ENCODE data around the gene TCAIM. TPM values are rescaled to one million over a fixed set of nuclear protein-coding genes. Genes with fewer than 3 reads are reported as not detected.

TCAIM gene
- total RNA-seq, 3 donors from 2014 or later = 19.7 to 25.2 (median 24.2) TPM

DNA sequence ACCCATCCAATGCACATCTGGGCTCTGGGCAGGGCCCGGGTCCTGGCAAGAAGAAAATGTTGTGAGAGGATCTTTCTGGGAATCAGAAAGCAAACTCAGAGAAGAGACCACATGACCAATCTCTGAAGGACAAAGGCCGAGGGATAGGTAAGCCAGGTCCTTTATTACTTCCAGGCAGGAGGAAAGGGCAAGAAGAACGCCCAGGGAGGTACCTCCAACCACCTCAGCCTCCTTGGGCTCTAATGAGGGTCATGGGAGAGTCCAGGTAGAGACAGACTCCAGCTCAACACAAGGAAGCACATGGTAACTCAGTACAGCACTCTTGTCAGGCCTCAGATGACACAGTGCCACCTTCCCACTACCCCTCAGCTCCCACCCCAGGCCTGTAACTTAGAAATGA, 112.9 kb downstream of the TCAIM start:
- intact Hi-C loops (cut with DNase I; ENCODE audit: low total_unique reads) = no loop called here
- no peak overlapping the region for H3K27ac ChIP-seq

DNA sequence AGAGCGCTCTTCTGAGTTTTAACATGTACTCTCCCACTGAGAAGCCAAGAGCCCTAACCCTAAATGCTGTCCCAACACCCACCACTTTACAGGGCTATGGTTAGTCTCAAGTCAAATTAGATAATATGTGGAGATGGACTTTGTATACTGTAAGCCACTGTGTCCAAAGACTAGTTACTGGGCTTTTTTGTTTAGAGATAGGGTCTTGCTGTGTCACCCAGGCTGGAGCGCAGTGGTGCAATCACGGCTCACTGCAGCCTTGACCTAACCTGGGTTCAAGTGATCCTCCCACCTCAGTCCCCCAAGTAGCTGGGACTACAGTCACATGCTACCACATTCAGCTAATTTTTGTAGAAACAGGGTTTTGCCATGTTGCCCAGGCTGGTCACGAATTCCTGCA, 115.7 kb downstream of the TCAIM start:
- DNase-seq (ENCODE audit: low spot score in 2 of 2) = no peak
- TF ChIP-seq, protein P1, sequence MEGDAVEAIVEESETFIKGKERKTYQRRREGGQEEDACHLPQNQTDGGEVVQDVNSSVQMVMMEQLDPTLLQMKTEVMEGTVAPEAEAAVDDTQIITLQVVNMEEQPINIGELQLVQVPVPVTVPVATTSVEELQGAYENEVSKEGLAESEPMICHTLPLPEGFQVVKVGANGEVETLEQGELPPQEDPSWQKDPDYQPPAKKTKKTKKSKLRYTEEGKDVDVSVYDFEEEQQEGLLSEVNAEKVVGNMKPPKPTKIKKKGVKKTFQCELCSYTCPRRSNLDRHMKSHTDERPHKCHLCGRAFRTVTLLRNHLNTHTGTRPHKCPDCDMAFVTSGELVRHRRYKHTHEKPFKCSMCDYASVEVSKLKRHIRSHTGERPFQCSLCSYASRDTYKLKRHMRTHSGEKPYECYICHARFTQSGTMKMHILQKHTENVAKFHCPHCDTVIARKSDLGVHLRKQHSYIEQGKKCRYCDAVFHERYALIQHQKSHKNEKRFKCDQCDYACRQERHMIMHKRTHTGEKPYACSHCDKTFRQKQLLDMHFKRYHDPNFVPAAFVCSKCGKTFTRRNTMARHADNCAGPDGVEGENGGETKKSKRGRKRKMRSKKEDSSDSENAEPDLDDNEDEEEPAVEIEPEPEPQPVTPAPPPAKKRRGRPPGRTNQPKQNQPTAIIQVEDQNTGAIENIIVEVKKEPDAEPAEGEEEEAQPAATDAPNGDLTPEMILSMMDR (IDR thresholded peaks at IDR 0.05) = no peak
- TF ChIP-seq POLR2AphosphoS5 (IDR thresholded peaks at IDR 0.05) = no peak
- TF ChIP-seq POLR2A (IDR thresholded peaks at IDR 0.05) = no peak
- intact Hi-C loops (cut with DNase I; ENCODE audit: low total_unique reads) = no loop called here
- H3K36me3 ChIP-seq = peaks cover 30% of the 10 kb centered on the region
- H3K4me3 ChIP-seq = no peak overlapping the region
- no peaks in the 10 kb centered on the region for H3K27me3 ChIP-seq
- peaks cover 0 to under 1% of the 10 kb centered on the region in 2 donors for H3K9me3 ChIP-seq
- H3K27ac ChIP-seq = no peak overlapping the region
- H3K4me1 ChIP-seq = no peaks in the 10 kb centered on the region

More for the DNA sequence above, 112.9 kb downstream of the TCAIM start:
- Histone ChIP-seq H3K36me3 (peaks cover 39% of the 10 kb centered on the region), H3K4me1 (no peaks in the 10 kb centered on the region), H3K4me3 (no peak overlapping the region), H3K27me3 (no peaks in the 10 kb centered on the region), H3K9me3 (no peaks in the 10 kb centered on the region)
- no peak for DNase-seq (ENCODE audit: low spot score in 2 of 2)
- TF ChIP-seq, protein P1 (IDR thresholded peaks at IDR 0.05) = no peak
- TF ChIP-seq POLR2AphosphoS5 (IDR thresholded peaks at IDR 0.05) (no peak), POLR2A (IDR thresholded peaks at IDR 0.05) (no peak)

DNA sequence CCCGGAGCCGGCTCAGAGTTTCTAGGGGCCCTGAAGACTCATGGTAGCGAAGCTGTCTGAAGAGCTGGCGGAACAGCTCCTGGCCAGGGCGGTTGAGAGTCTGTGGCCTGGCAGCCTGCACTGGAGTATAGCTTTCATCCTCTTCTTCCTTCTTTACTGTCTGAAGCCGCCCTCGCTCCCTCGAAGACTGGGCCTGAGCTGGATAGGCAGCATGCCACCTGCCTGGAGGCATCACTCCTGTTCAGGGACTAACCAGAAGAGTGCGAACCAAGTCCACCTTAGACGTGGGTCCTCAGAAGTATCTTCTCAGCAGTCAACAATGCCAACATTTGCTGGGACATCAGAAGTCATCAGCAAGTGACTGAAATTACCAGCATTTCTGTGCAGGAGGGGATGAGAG, 116.8 kb downstream of the TCAIM start:
- DNase-seq (ENCODE audit: low spot score in 2 of 2) = no peak

More for the DNA sequence above, 116.8 kb downstream of the TCAIM start:
- peaks cover 21% of the 10 kb centered on the region for H3K36me3 ChIP-seq
- no peaks in the 10 kb centered on the region for H3K4me1 ChIP-seq
- no peak overlapping the region for H3K27ac ChIP-seq
- H3K27me3 ChIP-seq = no peaks in the 10 kb centered on the region
- intact Hi-C loops (cut with DNase I; ENCODE audit: low total_unique reads) = no loop called here
- no peak overlapping the region for H3K4me3 ChIP-seq
- peaks cover 7 to 11% of the 10 kb centered on the region in 2 donors for H3K9me3 ChIP-seq
- TF ChIP-seq POLR2AphosphoS5 (IDR thresholded peaks at IDR 0.05) (no peak), POLR2A (IDR thresholded peaks at IDR 0.05) (no peak)
- TF ChIP-seq, protein P1 (IDR thresholded peaks at IDR 0.05) = no peak

Other genes starting within 250 kb of the TCAIM start
- gene TOPAZ1, start 96.9 kb upstream of the TCAIM start, total RNA-seq = not detected
- gene ZNF445, start 138.9 kb downstream of the TCAIM start, total RNA-seq = 1 to 10 TPM; 5.8 to 8.9 (median 7.2) TPM
- gene ZKSCAN7, start 216.4 kb downstream of the TCAIM start, total RNA-seq = 10 to 100 TPM in 1 of 3 donors, 1 to 10 TPM in 2; 5.2 to 11.0 (median 6.7) TPM
- 1 to 10 TPM; 2.0 to 4.0 (median 3.1) TPM for gene ZNF660, start 246.2 kb downstream of the TCAIM start, total RNA-seq

All from breast epithelium (tissue), 4 donors.